ENCODE measurements around the gene NANOS3.

NANOS3 gene

DNA sequence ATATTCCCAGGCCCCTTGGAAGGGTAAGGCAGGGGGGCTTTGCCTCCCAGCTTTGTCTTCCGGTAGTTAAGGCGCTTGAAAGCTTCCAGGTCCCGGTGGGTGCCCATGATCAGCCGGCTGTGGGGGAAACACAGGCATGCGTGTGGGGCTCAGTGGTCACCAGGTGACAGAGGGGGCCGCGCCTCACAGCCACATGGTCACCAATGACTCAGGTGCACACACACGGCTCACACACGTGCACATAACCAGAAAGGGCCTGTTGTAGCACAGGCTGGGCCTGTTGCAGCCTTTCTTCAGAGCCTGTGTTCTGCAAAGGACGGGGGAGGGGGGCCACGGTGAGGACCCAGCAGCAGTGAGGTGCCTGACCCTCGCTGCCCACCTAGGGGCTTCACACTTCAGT is 5.9 kb downstream of the NANOS3 start:
- TF ChIP-seq CTCF (IDR thresholded peaks at IDR 0.05; ENCODE audit: insufficient read depth, low read depth, low read length, missing control alignments): no peak
- H3K4me3 ChIP-seq (ENCODE audit: low read depth, low read length): no peak overlapping the region
- no peak for DNase-seq (ENCODE audit: low read depth)

DNA sequence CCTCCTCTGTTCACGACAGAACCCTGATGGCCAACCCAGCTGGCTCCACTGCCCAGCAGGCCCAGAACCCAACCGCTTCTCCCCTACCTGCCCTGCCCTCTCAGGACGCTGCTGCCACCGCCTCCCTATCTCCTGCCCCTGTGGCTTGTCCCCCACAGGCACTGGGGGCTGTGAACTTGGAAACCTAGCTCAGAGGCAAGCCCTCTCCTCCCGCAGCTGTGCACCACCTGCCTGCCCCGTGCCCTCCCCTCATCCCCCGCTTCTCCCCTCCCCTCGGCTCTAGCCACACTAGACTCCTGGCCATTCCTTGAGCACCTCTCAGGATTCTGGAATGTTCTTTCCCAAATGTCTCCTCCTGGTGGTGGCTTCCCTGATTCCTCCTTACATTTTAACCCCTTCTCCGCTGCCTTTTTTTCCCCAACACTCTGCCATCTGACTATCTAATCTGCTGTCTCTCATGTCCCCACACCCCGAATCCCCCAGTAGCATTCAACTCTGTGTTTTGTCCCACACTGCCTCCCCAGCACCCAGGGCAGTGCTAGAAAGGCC is 6.7 kb downstream of the NANOS3 start:
- no peak for DNase-seq (ENCODE audit: low read depth)
- no peak overlapping the region for H3K4me3 ChIP-seq (ENCODE audit: low read depth, low read length)
- no peak for TF ChIP-seq CTCF (IDR thresholded peaks at IDR 0.05; ENCODE audit: insufficient read depth, low read depth, low read length, missing control alignments)

DNA sequence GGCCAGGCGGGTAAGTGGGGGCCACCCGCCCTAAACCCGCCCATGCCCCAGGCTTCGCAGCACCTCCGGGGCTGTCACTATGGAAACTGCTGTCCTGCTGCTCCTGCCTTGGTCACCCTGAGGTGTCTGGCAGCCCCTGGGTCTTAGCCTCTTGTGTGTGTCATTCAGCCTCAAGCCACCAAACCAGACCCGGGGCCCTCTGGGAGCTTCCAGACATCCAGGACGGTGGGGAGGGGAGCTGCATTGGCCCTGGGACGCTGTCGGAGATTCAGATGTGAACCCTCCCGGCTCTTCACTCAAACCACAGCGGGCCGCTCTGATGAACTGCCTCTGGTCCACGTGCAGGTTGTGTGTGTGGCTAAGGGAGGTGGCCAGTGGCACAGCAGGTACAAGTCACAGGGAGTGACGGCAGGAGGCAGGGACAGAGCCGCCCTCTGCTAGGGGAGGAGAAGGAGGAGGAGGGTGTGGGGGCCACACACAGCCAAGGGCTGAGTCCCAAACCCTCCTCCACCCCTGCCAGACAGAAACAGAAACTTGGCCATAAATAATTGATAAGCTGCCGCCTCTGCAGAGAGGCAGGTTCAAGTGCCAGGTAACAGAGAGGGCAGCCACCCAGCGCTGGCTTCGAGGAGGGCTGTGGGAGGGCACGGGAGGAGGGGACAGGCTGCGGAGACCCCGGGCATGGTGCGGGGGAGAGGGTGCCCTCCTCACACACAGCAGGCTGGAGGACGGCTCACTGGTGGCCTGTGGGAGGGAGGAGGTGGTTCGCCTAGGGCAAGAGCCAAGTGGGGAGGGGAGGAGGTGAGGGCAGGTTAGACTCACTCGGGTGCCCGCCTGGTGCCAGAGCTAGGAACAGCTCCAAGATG is 8.0 kb downstream of the NANOS3 start:
- no peak overlapping the region for H3K4me3 ChIP-seq (ENCODE audit: low read depth, low read length)
- no peak for DNase-seq (ENCODE audit: low read depth)
- TF ChIP-seq CTCF (IDR thresholded peaks at IDR 0.05; ENCODE audit: insufficient read depth, low read depth, low read length, missing control alignments): no peak

DNA sequence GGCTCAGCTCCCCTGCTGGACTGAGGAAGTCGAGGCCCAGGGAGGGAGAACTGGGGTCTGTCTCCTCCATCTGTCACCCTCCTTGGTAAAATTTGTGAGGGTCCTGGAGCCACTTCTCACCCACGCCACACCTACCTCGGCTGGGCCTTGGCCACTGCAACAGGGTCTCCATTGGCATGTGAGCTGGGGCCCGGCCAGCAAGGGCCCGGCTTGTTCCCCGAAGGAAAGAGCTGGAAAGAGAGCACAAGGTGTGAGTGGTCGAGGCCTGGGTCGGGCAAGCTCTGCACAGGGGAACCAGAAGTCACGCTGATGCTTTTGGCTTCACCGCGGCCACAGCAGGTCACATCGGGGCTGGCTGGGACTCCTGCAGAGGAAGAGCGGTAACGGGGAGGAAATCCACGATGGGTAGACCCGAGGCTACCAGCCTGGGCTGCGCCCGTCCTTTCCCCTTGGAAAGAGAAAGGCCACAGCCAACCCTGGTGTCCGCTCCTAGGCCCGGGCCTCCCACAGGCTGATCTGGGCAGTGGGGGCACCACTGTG is 9.0 kb downstream of the NANOS3 start:
- no peak for TF ChIP-seq CTCF (IDR thresholded peaks at IDR 0.05; ENCODE audit: insufficient read depth, low read depth, low read length, missing control alignments)
- no peak overlapping the region for H3K4me3 ChIP-seq (ENCODE audit: low read depth, low read length)
- DNase-seq (ENCODE audit: low read depth): no peak

DNA sequence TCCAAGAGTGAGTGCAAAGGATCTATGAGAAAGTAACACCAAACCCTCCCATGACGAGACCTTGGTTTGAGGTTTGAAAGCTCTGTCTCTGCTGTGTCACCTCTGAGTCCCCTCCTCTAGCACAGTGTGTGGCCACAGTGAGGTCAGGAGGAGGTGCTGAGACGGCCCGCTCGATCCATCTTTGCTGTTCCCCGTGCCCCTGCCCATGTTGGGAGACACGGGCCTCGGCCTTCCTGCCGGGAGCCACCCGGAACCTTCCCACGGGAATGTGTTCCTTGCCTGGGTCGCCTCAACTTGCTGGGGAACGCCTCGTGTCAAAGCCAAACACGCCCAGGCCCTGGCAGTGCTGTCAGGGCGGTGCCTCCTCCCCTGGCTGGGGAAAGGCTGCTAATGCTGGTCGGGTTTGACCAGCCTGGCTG is 10.1 kb downstream of the NANOS3 start:
- TF ChIP-seq CTCF (IDR thresholded peaks at IDR 0.05; ENCODE audit: insufficient read depth, low read depth, low read length, missing control alignments): no peak
- no peak overlapping the region for H3K4me3 ChIP-seq (ENCODE audit: low read depth, low read length)
- no peak for DNase-seq (ENCODE audit: low read depth)

- no peak for DNase-seq (ENCODE audit: low read depth)
- TF ChIP-seq CTCF (IDR thresholded peaks at IDR 0.05; ENCODE audit: insufficient read depth, low read depth, low read length, missing control alignments): no peak
Measured at GRCh38 chr19:13887517-13887916, 10.6 kb downstream of the NANOS3 start.

More at GRCh38 chr19:13887517-13887916, 10.6 kb downstream of the NANOS3 start:
- H3K4me3 ChIP-seq (ENCODE audit: low read depth, low read length): no peak overlapping the region
